Stimulated activated naive CD8-positive, alpha-beta T cell treated with anti-CD3 and anti-CD28 coated beads, Interleukin-15, Interleukin-2, amounts not matched to agents 100 U/mL and 50 U/mL, for 24 hours (primary cell): ENCODE measurements around the gene HEPHL1.
A peak's percentile ranks its signal among the peaks of the same experiment; 100 is the strongest.

ENCODE experiments used
- ATAC-seq: fragments of 150-1000 bp; cut with Tn5 transposase; one replicate; pipeline ENCODE4 v1.10.0; 2021
- DNase-seq: peaks from one replicate; pipeline ENCODE4 v3.0.0; 2021

HEPHL1 gene

GRCh38 chr11:94131047-94131717 lies 110.0 kb downstream of the HEPHL1 start:
- ATAC-seq (no peak), DNase-seq (no peak)

GRCh38 chr11:94131718-94132115 lies 110.6 kb downstream of the HEPHL1 start:
- DNase-seq, result no peak
- no peak for ATAC-seq

GRCh38 chr11:94132152-94132558 lies 111.0 kb downstream of the HEPHL1 start:
- DNase-seq, result no peak
- no peak for ATAC-seq

DNA sequence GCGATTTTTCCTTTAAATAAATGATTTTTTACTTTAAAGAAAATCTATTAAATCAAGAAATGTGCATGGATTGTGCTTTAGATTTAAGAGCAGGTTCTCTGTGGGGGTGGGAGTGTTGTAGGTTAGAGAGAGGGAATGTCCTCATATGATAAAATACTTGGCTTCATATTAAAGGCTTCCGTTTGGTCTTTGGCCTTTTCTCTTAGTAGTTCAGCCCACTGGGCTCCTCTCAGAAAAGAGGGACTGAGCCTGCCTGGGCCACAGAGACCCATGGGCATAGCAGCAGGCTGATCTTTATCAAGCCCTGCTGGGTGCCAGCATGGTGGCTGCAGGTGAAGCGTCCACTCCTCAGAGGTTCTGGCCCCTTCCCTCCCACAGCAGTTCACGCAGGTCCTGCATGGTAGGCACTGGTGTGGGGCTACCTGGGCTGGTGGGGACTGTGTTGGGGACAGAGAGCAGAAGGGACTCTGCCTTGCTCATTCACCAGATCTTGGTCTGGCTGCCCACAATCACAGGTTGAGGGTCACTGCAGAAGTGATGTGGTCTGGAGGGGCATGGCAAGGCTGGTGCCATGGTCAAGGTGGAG lies 111.8 kb downstream of the HEPHL1 start:
- ATAC-seq (no peak), DNase-seq (no peak)

DNA sequence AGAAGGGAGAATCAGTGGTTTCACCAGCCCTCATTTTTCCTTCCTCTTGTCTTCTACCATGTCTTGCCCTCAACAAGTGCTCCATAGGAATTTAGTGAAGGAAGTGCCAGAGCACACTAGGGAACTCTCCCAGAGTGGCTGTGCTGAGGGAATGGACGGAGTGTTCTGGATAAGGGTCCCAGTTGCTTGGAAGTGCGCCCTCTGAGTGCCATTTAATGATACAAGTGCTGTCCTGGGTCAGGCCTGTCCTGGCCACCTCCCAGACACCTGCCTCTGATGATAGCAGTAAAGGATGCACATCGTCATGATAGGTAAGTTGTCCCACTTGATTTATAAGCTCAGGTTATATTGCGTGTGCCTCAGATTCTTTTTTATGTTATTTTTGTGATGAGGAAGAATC lies 112.6 kb downstream of the HEPHL1 start:
- DNase-seq (no peak), ATAC-seq (no peak)

DNA sequence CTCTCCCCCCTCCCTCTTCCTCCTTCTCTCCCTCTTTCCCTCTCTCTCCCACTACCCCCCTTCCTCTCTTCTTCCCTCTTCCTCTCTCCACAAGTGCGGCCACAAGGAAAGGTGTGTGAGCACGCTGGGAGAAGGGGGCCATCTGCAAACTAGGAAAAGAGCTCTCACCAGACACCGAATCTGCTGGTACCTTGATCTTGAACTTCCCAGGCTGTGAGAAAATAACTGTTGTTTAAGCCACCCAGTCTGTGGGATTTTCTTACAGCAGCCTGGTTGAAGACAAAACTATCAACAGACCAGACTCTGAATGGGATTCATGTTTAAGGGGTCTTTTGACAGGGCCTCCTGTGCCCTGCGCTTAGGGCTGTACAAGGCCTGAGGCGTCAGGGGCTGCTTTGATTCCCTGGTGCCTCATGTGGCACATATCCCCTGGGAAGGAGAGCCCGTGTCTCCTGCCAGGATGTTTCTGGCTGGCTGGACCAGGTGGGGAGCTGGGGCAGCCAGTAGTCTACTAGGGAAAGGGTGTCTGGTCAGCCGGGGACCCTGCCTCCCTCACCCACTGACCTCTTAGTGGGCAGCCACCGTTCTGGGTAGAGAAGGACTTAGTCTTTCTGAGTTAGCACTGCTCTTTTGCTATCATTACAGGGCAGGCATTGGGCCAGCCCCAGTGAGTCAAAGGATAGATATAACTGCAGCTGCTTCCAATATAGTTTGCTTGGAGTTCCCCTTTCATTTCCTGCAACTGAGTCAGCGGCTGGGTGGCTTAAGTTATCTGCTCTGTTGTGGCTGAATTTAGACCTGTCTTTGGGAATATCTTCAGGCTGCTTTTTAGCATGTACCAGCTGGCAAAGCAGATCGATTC lies 113.7 kb downstream of the HEPHL1 start:
- DNase-seq, result peak; percentile 58
- ATAC-seq, result peak; percentile 90

DNA sequence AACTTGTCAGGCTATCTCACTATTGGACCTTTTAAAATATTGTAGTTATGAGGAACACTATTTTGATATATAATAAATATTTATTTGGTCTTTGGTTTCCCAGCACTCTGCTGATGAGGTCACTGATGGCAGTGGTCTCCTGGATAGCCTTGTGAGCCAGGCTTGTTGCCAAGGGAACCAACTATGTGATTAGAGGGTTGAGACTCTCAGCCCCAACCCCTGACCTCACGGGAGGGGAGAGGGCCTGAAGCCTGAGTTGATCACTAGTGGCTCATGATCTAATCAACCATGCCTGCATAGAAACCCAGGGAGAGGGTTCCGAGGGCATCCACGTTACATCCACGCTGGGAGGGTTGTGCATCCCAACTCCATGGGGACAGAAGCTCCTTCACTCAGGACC lies 118.3 kb downstream of the HEPHL1 start:
- no peak for DNase-seq
- ATAC-seq, result no peak

GRCh38 chr11:94140154-94140655 lies 119.1 kb downstream of the HEPHL1 start:
- DNase-seq, result no peak
- no peak for ATAC-seq

- no peak for DNase-seq
- ATAC-seq, result no peak
Measured at GRCh38 chr11:94141511-94142307, 120.6 kb downstream of the HEPHL1 start.

GRCh38 chr11:94142308-94143281 lies 121.4 kb downstream of the HEPHL1 start:
- ATAC-seq (no peak), DNase-seq (no peak)

DNA sequence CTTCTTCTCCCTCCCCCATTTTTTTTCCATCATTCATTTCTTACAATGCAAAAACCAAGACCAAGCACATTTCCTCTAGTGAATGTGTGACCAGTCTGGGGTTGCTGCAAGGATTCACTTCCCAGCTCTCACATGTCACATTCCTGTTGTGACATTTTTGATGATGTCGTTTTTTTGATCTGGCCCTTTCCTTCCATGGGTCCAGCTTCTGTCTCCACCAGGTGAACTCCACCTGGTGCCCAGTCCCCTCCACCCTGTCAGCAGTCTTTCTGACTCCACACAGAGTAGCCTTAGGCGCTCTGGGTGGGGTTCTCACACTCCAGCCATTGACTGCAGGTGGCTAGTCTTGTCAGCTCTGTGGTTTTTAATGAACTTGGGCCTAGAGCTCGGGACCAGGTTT lies 123.1 kb downstream of the HEPHL1 start:
- ATAC-seq (no peak), DNase-seq (no peak)

- no peak for ATAC-seq
- DNase-seq, result no peak
Measured at GRCh38 chr11:94144664-94145063, 123.5 kb downstream of the HEPHL1 start.

- DNase-seq, result no peak
- ATAC-seq, result no peak
Measured at GRCh38 chr11:94145431-94145830, 124.3 kb downstream of the HEPHL1 start.

GRCh38 chr11:94145916-94146315 lies 124.8 kb downstream of the HEPHL1 start:
- no peak for DNase-seq
- ATAC-seq, result no peak

DNA sequence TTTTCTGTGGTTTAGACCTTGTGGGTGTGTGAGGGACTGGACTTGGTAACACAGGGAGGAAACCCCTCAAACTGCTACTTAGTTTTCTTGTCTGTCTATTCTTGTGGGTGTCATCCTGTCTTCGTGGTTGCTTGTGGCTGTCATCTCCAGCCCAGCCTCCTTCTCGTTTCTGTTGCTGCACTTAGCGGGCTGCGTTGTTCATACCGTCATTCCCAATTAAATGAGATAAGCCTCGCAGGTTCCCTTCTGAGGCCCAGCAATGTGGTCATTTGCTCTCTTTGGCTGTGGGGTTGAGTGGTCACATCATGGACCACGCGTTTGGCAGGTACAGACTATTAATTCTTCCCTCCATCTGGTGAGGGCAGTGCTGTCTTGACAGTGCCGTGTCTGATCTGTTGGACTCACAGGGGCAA lies 126.3 kb downstream of the HEPHL1 start:
- ATAC-seq (peak; percentile 83), DNase-seq (peak; percentile 50)

DNA sequence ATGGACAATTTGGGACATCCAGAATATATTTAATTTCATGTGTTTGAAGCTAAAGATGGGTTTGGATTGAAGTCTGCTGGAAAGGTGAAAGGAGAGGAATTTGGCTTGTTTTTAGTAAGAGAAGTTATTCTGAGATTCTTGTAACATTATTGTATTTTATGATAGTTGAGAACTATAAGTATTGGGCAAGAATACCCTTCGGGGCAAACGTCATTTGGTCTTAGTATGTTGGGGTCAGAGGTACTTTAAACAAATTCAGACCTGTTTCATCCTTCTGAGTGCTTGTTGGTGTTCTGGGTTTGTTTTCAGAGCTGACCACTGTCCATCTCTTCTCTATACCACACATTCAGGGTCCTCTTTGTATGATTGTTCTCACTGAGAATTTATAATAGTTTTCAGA lies 127.0 kb downstream of the HEPHL1 start:
- ATAC-seq (no peak), DNase-seq (no peak)

- no peak for ATAC-seq
- DNase-seq, result no peak
Measured at GRCh38 chr11:94149431-94150017, 128.4 kb downstream of the HEPHL1 start.

DNA sequence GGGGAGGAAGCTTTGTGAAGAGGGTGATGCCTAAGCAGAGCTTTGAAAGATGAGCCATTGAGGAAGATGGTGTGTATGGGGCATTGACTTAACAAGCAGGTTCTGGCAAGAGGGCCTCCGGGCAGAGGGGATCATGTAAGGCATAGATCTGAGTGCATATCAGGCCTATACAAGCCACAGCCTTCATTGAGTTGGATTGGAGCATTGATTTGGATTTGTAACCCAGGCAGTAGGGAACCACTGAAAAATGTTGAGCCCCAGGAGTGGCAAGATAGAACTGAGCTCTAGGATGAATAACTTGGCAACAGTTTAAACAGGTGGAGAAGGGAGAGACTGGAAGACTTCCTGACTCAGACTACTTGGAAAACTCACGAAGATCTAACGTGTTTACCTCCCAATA lies 128.9 kb downstream of the HEPHL1 start:
- DNase-seq, result no peak

DNA sequence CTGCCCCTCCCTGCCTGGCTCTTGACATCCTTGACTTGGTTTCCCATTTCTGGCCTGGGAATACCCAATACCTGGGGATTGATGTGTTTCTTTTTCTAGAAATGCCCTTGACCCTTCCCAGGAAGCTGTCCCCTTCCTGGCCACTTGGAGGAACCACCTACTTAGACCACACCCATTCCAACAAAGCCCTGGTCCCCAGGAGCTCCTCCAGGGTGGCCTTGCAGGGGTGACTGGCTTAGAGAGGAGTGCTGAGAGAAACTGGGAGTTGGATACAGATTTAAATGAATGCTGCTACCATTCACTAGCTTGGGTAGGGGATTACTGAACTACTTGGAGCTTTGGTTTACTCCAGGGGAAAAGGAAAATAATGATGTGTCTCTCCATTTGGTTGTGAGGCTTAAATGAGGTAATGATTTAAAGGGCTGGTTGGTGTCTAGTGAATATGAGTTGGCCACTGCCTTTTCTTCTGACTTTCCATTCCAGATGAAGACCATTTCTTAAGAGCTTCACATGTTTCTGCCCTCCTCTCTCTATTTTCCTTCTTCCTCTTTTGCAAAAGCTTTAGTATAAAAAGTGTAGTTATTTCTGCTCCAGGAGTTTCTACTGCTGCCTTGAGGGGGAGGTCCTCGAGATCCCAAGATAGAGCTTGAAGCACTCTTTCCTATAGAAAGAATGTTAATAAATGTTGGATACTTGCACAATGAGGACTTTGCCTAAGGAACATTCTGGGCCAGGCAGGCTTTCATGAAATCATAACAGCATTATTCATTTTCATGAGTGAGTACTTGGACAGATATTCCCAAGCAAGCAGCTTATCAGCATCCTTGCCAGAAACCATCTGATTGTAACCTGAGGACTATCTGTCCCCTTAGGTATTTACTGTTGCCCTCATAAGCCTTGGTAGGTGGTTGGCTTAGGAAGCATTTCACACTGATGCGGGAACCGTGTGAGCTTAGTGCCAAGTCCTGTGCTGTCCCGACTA lies 129.8 kb downstream of the HEPHL1 start:
- ATAC-seq (no peak), DNase-seq (no peak)

More for the DNA sequence above, 128.9 kb downstream of the HEPHL1 start:
- ATAC-seq, result no peak
